ENCODE results near the gene PEBP1. TPM values are rescaled to one million over a fixed set of nuclear protein-coding genes. Genes with fewer than 3 reads are reported as not detected.
A peak's percentile ranks its signal among the peaks of the same experiment; 100 is the strongest.

PEBP1 gene
- total RNA-seq, 1 experiment from 2014 or later, result 168 TPM

GRCh38 chr12:118119449-118119879 lies 16.5 kb upstream of the PEBP1 start:
- CTCF ChIA-PET, result no interaction called here
- Histone ChIP-seq H3K27ac (ENCODE audit: low read length) (no peak overlapping the region), H3K4me1 (ENCODE audit: control insufficient read depth, insufficient read depth, low read length) (no peaks in the 10 kb centered on the region; the same call in 1 of the 2 replicates), H3K27me3 (ENCODE audit: control insufficient read depth, insufficient read depth, low read length) (no peaks in the 10 kb centered on the region), H3K4me3 (ENCODE audit: low read depth in 2 of 2, low read length in 2 of 2) (no peak overlapping the region), H3K9me3 (ENCODE audit: control insufficient read depth, insufficient read depth, low read depth, low read length) (no peaks in the 10 kb centered on the region), H3K36me3 (ENCODE audit: control insufficient read depth, insufficient read depth, low read length) (no peaks in the 10 kb centered on the region)
- no peak for ATAC-seq
- intact Hi-C loops (cut with micrococcal nuclease; ENCODE audit: unreplicated experiment) (no loop called here), in situ Hi-C loops (cut with HindIII; ENCODE audit: low pct_unique_long_range_greater_than_20kb, low sequenced_read_pairs) (no loop called here)
- DNase-seq (ENCODE audit: low read depth, low spot score), result no peak
- TF ChIP-seq SIN3A (IDR thresholded peaks at IDR 0.05; ENCODE audit: borderline replicate concordance, insufficient read depth, low read depth, low read length), result no peak
- no peak; the same call in 1 of the 2 replicates for TF ChIP-seq CTCF (IDR thresholded peaks at IDR 0.05)
- TF ChIP-seq TCF7L2 (IDR thresholded peaks at IDR 0.05; ENCODE audit: low read depth, low read length), result no peak
- no peak for TF ChIP-seq REST (IDR thresholded peaks at IDR 0.05; ENCODE audit: insufficient read depth in 1 of 2, low read depth in 2 of 2, low read length in 1 of 2)
- no peak for TF ChIP-seq POLR2AphosphoS5 (IDR thresholded peaks at IDR 0.05; ENCODE audit: low read depth, low read length)
- POLR2A ChIA-PET, result no interaction called here
- no TSS peak for BruUV-seq (replicated peaks)

- Histone ChIP-seq H3K4me3 (ENCODE audit: low read depth in 2 of 2, low read length in 2 of 2) (no peak overlapping the region), H3K27ac (ENCODE audit: low read length) (peak overlapping the region; percentile 50; the same call in 1 of the 2 replicates), H3K9me3 (ENCODE audit: control insufficient read depth, insufficient read depth, low read depth, low read length) (no peaks in the 10 kb centered on the region), H3K36me3 (ENCODE audit: control insufficient read depth, insufficient read depth, low read length) (no peaks in the 10 kb centered on the region), H3K27me3 (ENCODE audit: control insufficient read depth, insufficient read depth, low read length) (no peaks in the 10 kb centered on the region), H3K4me1 (ENCODE audit: control insufficient read depth, insufficient read depth, low read length) (no peaks in the 10 kb centered on the region; the same call in 1 of the 2 replicates)
- in situ Hi-C loops (cut with HindIII; ENCODE audit: low pct_unique_long_range_greater_than_20kb, low sequenced_read_pairs), result no loop called here
- ChIA-PET CTCF (interaction anchor here (0.6 to 1.8 kb wide), 5 partner anchors 44 to 376 kb away, joined by 3 to 11 read pairs (median 3); partner anchors contain the start of gene SUDS3), POLR2A (interaction anchor here (0.5 kb wide), 1 partner anchor 59 kb away, joined by 3 read pairs; no protein-coding TSS in a partner anchor)
- DNase-seq (ENCODE audit: low read depth, low spot score) (no peak), ATAC-seq (peak; percentile 90)
- intact Hi-C loops (cut with micrococcal nuclease; ENCODE audit: unreplicated experiment), result loop anchor here (1.0 kb wide), 1 partner anchor 256 kb away; the partner anchor contains the start of gene SUDS3
- no peak for TF ChIP-seq POLR2AphosphoS5 (IDR thresholded peaks at IDR 0.05; ENCODE audit: low read depth, low read length)
- TF ChIP-seq CTCF (IDR thresholded peaks at IDR 0.05), result peak; percentile 90
- no peak for TF ChIP-seq SIN3A (IDR thresholded peaks at IDR 0.05; ENCODE audit: borderline replicate concordance, insufficient read depth, low read depth, low read length)
- TF ChIP-seq TCF7L2 (IDR thresholded peaks at IDR 0.05; ENCODE audit: low read depth, low read length), result no peak
- TF ChIP-seq REST (IDR thresholded peaks at IDR 0.05; ENCODE audit: insufficient read depth in 1 of 2, low read depth in 2 of 2, low read length in 1 of 2), result no peak
- BruUV-seq (replicated peaks), result no TSS peak
Measured at GRCh38 chr12:118120579-118121363, 15.2 kb upstream of the PEBP1 start.

Data from Panc1 (cell line).